Articular chondrocyte of knee joint (primary cell): ENCODE measurements around the gene S1PR2. TPM values are rescaled to one million over a fixed set of nuclear protein-coding genes. Genes with fewer than 3 reads are reported as not detected.

ENCODE experiments used
- small RNA-seq: library from RNA; depleted of rRNA; stranded (forward); fragments of <200 nt; gene quantifications from one replicate; pipeline ENCODE3, GENCODE V24; 2012
- total RNA-seq: library from RNA; depleted of rRNA; stranded (reverse); fragments of >200 nt; gene quantifications from 2 replicates; pipeline ENCODE4 v1.2.3, GENCODE V29; 2012

The S1PR2 gene, protein sequence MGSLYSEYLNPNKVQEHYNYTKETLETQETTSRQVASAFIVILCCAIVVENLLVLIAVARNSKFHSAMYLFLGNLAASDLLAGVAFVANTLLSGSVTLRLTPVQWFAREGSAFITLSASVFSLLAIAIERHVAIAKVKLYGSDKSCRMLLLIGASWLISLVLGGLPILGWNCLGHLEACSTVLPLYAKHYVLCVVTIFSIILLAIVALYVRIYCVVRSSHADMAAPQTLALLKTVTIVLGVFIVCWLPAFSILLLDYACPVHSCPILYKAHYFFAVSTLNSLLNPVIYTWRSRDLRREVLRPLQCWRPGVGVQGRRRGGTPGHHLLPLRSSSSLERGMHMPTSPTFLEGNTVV
- total RNA-seq = 15.5 and 17.2 TPM in 2 replicates

DNA sequence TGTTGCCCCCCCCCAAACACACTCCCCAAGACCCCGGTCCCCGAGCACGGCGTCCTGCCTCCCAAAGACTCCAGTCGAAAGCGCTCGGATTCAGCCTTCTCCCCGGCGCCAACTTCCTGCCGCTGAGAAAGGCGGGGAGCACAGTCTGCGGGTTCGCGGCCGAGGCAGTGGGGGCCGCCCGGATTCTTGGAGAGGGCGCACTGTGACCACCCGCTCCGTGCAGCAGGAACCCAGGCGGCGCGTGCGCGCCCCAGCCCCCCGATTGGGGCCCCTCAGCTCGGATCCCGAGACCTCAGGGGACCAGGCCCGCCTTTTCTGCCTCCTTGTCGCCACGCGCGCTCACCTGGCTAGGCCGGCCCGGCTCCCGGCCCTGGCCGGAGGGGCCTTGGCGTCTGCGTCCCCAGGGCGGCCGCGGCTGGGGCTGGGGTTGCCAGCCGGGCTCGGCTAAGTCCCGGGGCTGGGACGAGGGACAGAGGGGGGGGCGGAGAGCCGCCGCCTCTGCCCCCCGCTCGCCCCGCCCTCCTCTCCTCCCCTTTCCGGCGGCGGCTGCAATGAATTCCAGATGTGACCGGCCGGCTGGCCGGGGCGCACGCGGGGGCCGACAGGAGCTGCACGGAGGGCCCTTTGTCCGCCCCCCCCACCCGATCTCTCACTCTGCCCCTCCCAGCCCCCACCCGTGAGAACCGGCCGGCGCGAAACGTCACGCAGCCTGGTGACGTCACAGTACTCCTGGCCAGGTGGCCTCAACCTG is at the start of gene S1PR2:
Gene S1PR2, minus strand, starts transcription at position 471 of the 751 bp plus-strand sequence. CDS start 6,426 bp downstream, outside the sequence.

DNA sequence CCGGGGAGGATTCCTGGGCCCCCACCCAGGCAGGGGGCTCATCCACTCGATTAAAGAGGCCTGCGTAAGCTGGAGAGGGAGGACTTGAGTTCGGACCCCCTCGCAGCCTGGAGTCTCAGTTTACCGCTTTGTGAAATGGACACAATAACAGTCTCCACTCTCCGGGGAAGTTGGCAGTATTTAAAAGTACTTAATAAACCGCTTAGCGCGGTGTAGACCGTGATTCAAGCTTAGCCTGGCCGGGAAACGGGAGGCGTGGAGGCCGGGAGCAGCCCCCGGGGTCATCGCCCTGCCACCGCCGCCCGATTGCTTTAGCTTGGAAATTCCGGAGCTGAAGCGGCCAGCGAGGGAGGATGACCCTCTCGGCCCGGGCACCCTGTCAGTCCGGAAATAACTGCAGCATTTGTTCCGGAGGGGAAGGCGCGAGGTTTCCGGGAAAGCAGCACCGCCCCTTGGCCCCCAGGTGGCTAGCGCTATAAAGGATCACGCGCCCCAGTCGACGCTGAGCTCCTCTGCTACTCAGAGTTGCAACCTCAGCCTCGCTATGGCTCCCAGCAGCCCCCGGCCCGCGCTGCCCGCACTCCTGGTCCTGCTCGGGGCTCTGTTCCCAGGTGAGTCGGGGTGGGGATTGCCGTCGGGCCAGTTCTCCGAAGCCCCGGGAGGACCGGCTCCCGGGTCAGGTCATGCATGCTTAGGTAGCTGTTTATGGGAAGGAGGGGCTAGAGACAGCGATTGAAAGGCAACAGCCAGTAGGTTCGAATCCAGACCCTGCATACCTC is 39.7 kb upstream of the S1PR2 start, which contains the start of gene ICAM1:
Gene ICAM1, plus strand, starts transcription at position 505 of the 779 bp plus-strand sequence. Its CDS starts 40 bp downstream, at position 545.

GRCh38 chr19:10251792-10252694 is 20.9 kb upstream of the S1PR2 start, which contains the start of gene MRPL4:
Gene MRPL4 (plus strand): TSS chr19:10252214. CDS start chr19:10252254, 40 bp downstream.

GRCh38 chr19:10194500-10195198 is 36.5 kb downstream of the S1PR2 start, which contains the start of gene DNMT1:
Gene DNMT1 (minus strand): TSS chr19:10194953. CDS start chr19:10194899, 54 bp downstream.

Small RNA genes within 50 kb of the gene (small RNA-seq; reads per million reads assigned to genes)
- not detected for gene MIR4322

Other genes starting within 250 kb of the S1PR2 start
- gene COL5A3, start 220.8 kb downstream of the S1PR2 start, total RNA-seq = 17.2 and 21.8 TPM in 2 replicates
- gene RDH8, start 217.8 kb downstream of the S1PR2 start, total RNA-seq = not detected in 2 replicates
- gene SHFL, start 145.0 kb downstream of the S1PR2 start, total RNA-seq = 22.0 and 24.5 TPM in 2 replicates
- 0.11 and 0.39 TPM in 2 replicates for gene ANGPTL6, start 128.7 kb downstream of the S1PR2 start, total RNA-seq
- gene PPAN, start 125.0 kb downstream of the S1PR2 start, total RNA-seq = 18.2 and 24.6 TPM in 2 replicates
- 1.0 and 1.4 TPM in 2 replicates for gene P2RY11, start 119.6 kb downstream of the S1PR2 start, total RNA-seq
- gene EIF3G, start 111.4 kb downstream of the S1PR2 start, total RNA-seq = 162 and 231 TPM in 2 replicates
- 43.0 and 48.3 TPM in 2 replicates for gene DNMT1, start 36.4 kb downstream of the S1PR2 start, total RNA-seq
- 25.6 and 30.3 TPM in 2 replicates for gene MRPL4, start 20.9 kb upstream of the S1PR2 start, total RNA-seq
- 33.3 and 41.0 TPM in 2 replicates for gene ICAM1, start 39.8 kb upstream of the S1PR2 start, total RNA-seq
- 0.13 and 0.32 TPM in 2 replicates for gene ICAM4, start 55.6 kb upstream of the S1PR2 start, total RNA-seq
- gene ICAM5, start 58.6 kb upstream of the S1PR2 start, total RNA-seq = under 0.01 and 0.13 TPM in 2 replicates
- 0.13 and 0.32 TPM in 2 replicates for gene ZGLP1, start 78.5 kb upstream of the S1PR2 start, total RNA-seq
- gene FDX2, start 84.7 kb upstream of the S1PR2 start, total RNA-seq = 18.4 and 19.8 TPM in 2 replicates
- 7.6 and 10.8 TPM in 2 replicates for gene RAVER1, start 102.2 kb upstream of the S1PR2 start, total RNA-seq
- 5.1 and 5.4 TPM in 2 replicates for gene ICAM3, start 108.3 kb upstream of the S1PR2 start, total RNA-seq
- 41.3 and 46.0 TPM in 2 replicates for gene TYK2, start 149.2 kb upstream of the S1PR2 start, total RNA-seq
- 122 and 138 TPM in 2 replicates for gene CDC37, start 172.2 kb upstream of the S1PR2 start, total RNA-seq
- 5.3 and 6.8 TPM in 2 replicates for gene PDE4A, start 189.2 kb upstream of the S1PR2 start, total RNA-seq